PFSK-1 (cell line): ENCODE measurements around the gene GCN1.

Source experiments
- POLR2AphosphoS5 ChIP-seq: IDR thresholded peaks from 2 replicates; pipeline ENCODE4 v1.6.1; 2012; ENCODE audit warnings: low read depth, mild to moderate bottlenecking, control low read depth, low read length, moderate library complexity
- TAF1 ChIP-seq: IDR thresholded peaks from 2 replicates; pipeline ENCODE4 v1.6.1; 2012; ENCODE audit warnings: low read length, control low read depth, borderline replicate concordance; ENCODE audit not compliant: insufficient read depth
- TF ChIP-seq, protein P1 (sequence below), 2 experiments: IDR thresholded peaks; 2 replicates each; pipeline versions ENCODE4 v1.6.1 to v1.8.0; 2011 to 2012; ENCODE audit warnings: low read depth in 2 of 2, low read length in 2 of 2, control low read depth in 1 of 2, inconsistent platforms in 1 of 2, mild to moderate bottlenecking in 1 of 2, moderate library complexity in 1 of 2; ENCODE audit not compliant: insufficient read depth in 1 of 2

DNA sequence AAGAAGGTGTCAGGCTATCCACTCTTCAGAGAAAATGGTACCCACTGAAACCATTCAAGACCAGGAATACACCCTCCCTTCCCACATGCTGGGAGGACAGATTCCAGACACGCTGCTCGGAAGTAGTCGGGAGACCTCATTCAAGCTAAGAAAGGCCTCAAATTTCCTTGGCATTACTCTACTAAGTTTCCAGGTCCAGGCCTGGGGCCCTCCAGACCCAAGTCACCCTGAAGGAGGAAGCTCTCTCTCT lies 33.5 kb upstream of the GCN1 start:
- no peak for TF ChIP-seq TAF1
- no peak for TF ChIP-seq POLR2AphosphoS5
- TF ChIP-seq, protein P1, sequence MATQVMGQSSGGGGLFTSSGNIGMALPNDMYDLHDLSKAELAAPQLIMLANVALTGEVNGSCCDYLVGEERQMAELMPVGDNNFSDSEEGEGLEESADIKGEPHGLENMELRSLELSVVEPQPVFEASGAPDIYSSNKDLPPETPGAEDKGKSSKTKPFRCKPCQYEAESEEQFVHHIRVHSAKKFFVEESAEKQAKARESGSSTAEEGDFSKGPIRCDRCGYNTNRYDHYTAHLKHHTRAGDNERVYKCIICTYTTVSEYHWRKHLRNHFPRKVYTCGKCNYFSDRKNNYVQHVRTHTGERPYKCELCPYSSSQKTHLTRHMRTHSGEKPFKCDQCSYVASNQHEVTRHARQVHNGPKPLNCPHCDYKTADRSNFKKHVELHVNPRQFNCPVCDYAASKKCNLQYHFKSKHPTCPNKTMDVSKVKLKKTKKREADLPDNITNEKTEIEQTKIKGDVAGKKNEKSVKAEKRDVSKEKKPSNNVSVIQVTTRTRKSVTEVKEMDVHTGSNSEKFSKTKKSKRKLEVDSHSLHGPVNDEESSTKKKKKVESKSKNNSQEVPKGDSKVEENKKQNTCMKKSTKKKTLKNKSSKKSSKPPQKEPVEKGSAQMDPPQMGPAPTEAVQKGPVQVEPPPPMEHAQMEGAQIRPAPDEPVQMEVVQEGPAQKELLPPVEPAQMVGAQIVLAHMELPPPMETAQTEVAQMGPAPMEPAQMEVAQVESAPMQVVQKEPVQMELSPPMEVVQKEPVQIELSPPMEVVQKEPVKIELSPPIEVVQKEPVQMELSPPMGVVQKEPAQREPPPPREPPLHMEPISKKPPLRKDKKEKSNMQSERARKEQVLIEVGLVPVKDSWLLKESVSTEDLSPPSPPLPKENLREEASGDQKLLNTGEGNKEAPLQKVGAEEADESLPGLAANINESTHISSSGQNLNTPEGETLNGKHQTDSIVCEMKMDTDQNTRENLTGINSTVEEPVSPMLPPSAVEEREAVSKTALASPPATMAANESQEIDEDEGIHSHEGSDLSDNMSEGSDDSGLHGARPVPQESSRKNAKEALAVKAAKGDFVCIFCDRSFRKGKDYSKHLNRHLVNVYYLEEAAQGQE (IDR thresholded peaks at IDR 0.05; ENCODE audit: insufficient read depth in 1 of 2, low read depth in 2 of 2, low read length in 2 of 2): no peak
